ENCODE results near the gene RNF25. TPM values are rescaled to one million over a fixed set of nuclear protein-coding genes. Genes with fewer than 3 reads are reported as not detected.

The RNF25 gene
- polyA plus RNA-seq, 2 of the 4 experiments (the other 2 are of a cell fraction): 33.8 to 61.5 TPM

GRCh38 chr2:218623366-218623705 lies 48.5 kb downstream of the RNF25 start:
- WGBS (ENCODE audit: missing lambda C conversion rate): 90% methylated on average over 3 of the region's 3 CpGs
- H3K27ac ChIP-seq: no peak overlapping the region
- ChIA-PET POLR2A (no interaction called here), CTCF (no interaction called here)
- H3K4me2 ChIP-seq: no peak overlapping the region
- FAIRE-seq: no peak
- H3K9me3 ChIP-seq: no peaks in the 10 kb centered on the region
- H3K4me3 ChIP-seq: no peak overlapping the region
- no peak for ATAC-seq
- TF ChIP-seq GATA3 (IDR thresholded peaks at IDR 0.05; ENCODE audit: borderline replicate concordance): no peak
- TF ChIP-seq, protein P1, sequence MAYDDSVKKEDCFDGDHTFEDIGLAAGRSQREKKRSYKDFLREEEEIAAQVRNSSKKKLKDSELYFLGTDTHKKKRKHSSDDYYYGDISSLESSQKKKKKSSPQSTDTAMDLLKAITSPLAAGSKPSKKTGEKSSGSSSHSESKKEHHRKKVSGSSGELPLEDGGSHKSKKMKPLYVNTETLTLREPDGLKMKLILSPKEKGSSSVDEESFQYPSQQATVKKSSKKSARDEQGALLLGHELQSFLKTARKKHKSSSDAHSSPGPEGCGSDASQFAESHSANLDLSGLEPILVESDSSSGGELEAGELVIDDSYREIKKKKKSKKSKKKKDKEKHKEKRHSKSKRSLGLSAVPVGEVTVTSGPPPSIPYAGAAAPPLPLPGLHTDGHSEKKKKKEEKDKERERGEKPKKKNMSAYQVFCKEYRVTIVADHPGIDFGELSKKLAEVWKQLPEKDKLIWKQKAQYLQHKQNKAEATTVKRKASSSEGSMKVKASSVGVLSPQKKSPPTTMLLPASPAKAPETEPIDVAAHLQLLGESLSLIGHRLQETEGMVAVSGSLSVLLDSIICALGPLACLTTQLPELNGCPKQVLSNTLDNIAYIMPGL (CRISPR knock-in tag; IDR thresholded peaks at IDR 0.05; ENCODE audit: borderline replicate concordance): no peak
- TF ChIP-seq RAD21 (conservative IDR thresholded peaks at IDR 0.05 in 1 of 2, IDR thresholded peaks at IDR 0.05 in 1 of 2): no peak
- TF ChIP-seq POLR2AphosphoS2 (conservative IDR thresholded peaks at IDR 0.05; ENCODE audit: low read length): no peak
- TF ChIP-seq POLR2A (IDR thresholded peaks at IDR 0.05; ENCODE audit: low read length): no peak
- TF ChIP-seq ZSCAN20 (CRISPR knock-in tag; IDR thresholded peaks at IDR 0.05): no peak
- TF ChIP-seq ESRRA (IDR thresholded peaks at IDR 0.05; ENCODE audit: borderline replicate concordance, low read length): no peak
- DNase-seq (ENCODE audit: low read depth in 1 of 2, low spot score in 1 of 2): no peak
- H3K4me1 ChIP-seq: no peaks in the 10 kb centered on the region

GRCh38 chr2:218622606-218623365 lies 49.0 kb downstream of the RNF25 start:
- CTCF ChIA-PET: no interaction called here
- ATAC-seq: peak in 1 of 2 experiments; percentile 31; a peak in 3 of 6 replicates
- 68% methylated on average over 7 of the region's 7 CpGs for WGBS (ENCODE audit: missing lambda C conversion rate)

GRCh38 chr2:218621007-218621406 lies 50.8 kb downstream of the RNF25 start:
- no peaks in the 10 kb centered on the region for H3K9me3 ChIP-seq
- no peak for DNase-seq (ENCODE audit: low read depth in 1 of 2, low spot score in 1 of 2)
- H3K4me3 ChIP-seq: no peak overlapping the region
- no peak for ATAC-seq
- CTCF ChIA-PET: interaction anchor here (0.6 to 1.0 kb wide), 2 partner anchors 27 to 39 kb away, joined by 3 read pairs; partner anchors contain the start of genes BCS1L and ZNF142
- no peak overlapping the region for H3K27ac ChIP-seq
- no peak overlapping the region for H3K4me2 ChIP-seq
- TF ChIP-seq CBX2 (IDR thresholded peaks at IDR 0.05; ENCODE audit: borderline replicate concordance, low read depth) (no peak), EHMT2 (IDR thresholded peaks at IDR 0.05; ENCODE audit: low read depth) (no peak), RNF2 (IDR thresholded peaks at IDR 0.05; ENCODE audit: borderline replicate concordance, low read depth) (no peak), JUN (IDR thresholded peaks at IDR 0.05) (no peak), KDM5A (IDR thresholded peaks at IDR 0.05) (no peak), ZFP36 (IDR thresholded peaks at IDR 0.05; ENCODE audit: borderline replicate concordance, partially characterized antibody) (no peak), EP300 (IDR thresholded peaks at IDR 0.05) (no peak)
- TF ChIP-seq, protein P2, sequence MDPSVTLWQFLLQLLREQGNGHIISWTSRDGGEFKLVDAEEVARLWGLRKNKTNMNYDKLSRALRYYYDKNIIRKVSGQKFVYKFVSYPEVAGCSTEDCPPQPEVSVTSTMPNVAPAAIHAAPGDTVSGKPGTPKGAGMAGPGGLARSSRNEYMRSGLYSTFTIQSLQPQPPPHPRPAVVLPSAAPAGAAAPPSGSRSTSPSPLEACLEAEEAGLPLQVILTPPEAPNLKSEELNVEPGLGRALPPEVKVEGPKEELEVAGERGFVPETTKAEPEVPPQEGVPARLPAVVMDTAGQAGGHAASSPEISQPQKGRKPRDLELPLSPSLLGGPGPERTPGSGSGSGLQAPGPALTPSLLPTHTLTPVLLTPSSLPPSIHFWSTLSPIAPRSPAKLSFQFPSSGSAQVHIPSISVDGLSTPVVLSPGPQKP (IDR thresholded peaks at IDR 0.05; ENCODE audit: low read depth, low read length): no peak
- TF ChIP-seq, protein P3, sequence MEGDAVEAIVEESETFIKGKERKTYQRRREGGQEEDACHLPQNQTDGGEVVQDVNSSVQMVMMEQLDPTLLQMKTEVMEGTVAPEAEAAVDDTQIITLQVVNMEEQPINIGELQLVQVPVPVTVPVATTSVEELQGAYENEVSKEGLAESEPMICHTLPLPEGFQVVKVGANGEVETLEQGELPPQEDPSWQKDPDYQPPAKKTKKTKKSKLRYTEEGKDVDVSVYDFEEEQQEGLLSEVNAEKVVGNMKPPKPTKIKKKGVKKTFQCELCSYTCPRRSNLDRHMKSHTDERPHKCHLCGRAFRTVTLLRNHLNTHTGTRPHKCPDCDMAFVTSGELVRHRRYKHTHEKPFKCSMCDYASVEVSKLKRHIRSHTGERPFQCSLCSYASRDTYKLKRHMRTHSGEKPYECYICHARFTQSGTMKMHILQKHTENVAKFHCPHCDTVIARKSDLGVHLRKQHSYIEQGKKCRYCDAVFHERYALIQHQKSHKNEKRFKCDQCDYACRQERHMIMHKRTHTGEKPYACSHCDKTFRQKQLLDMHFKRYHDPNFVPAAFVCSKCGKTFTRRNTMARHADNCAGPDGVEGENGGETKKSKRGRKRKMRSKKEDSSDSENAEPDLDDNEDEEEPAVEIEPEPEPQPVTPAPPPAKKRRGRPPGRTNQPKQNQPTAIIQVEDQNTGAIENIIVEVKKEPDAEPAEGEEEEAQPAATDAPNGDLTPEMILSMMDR (IDR thresholded peaks at IDR 0.05): no peak
- TF ChIP-seq, protein P4, sequence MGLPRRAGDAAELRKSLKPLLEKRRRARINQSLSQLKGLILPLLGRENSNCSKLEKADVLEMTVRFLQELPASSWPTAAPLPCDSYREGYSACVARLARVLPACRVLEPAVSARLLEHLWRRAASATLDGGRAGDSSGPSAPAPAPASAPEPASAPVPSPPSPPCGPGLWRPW (IDR thresholded peaks at IDR 0.05): no peak
- 72% methylated on average over 7 of the region's 7 CpGs for WGBS (ENCODE audit: missing lambda C conversion rate)
- POLR2A ChIA-PET: no interaction called here
- no peak for FAIRE-seq
- no peaks in the 10 kb centered on the region for H3K4me1 ChIP-seq

More at GRCh38 chr2:218622606-218623365, 49.0 kb downstream of the RNF25 start:
- POLR2A ChIA-PET: no interaction called here
- H3K4me1 ChIP-seq: no peaks in the 10 kb centered on the region
- no peak for TF ChIP-seq MAFK (IDR thresholded peaks at IDR 0.05; ENCODE audit: partially characterized antibody)
- no peak for TF ChIP-seq SMC3 (IDR thresholded peaks at IDR 0.05)
- no peak for TF ChIP-seq POLR2AphosphoS2 (conservative IDR thresholded peaks at IDR 0.05; ENCODE audit: low read length)
- no peak for TF ChIP-seq MYC (IDR thresholded peaks at IDR 0.05; ENCODE audit: borderline replicate concordance, low read length)
- TF ChIP-seq RAD21 (conservative IDR thresholded peaks at IDR 0.05 in 1 of 2, IDR thresholded peaks at IDR 0.05 in 1 of 2): no peak
- TF ChIP-seq MAZ (IDR thresholded peaks at IDR 0.05; ENCODE audit: borderline replicate concordance, low read depth, low read length): no peak
- TF ChIP-seq ZSCAN20 (CRISPR knock-in tag; IDR thresholded peaks at IDR 0.05): no peak
- no peak for TF ChIP-seq HEYL (CRISPR knock-in tag; IDR thresholded peaks at IDR 0.05)
- TF ChIP-seq FOXS1 (CRISPR knock-in tag; IDR thresholded peaks at IDR 0.05): no peak
- no peak for TF ChIP-seq HOXB13 (CRISPR knock-in tag; IDR thresholded peaks at IDR 0.05; ENCODE audit: low read depth)
- H3K27ac ChIP-seq: no peak overlapping the region
- no peaks in the 10 kb centered on the region for H3K9me3 ChIP-seq
- FAIRE-seq: no peak
- no peak overlapping the region for H3K4me3 ChIP-seq
- H3K4me2 ChIP-seq: no peak overlapping the region
- no peak for DNase-seq (ENCODE audit: low read depth in 1 of 2, low spot score in 1 of 2)

All from A549 (cell line).